ENCODE results near the gene ZNF641.
"Not testable (repeated sequence)": the region's sequence is repeated elsewhere in the genome, so short reads cannot be mapped to it uniquely, and the experiment has no call there.

The ZNF641 gene

DNA sequence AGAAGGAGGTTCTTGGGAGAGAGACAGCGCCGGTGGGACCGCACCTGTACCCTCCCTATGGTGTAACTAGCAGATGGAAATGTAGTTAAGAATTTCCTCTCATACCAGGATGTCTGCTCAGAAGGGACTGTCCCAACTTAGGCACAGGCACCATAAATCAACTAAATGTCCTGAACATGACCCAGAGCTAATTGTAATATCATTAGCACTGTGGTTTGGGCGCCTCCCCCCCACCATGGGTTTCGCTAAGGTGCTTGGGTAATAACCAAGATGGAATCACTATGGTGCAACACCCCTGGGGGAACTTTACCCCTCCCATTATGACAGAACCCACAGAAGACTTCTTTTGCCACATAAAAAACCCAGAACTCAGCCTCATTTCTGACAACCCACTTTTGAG is 15.9 kb downstream of the ZNF641 start:
- Histone ChIP-seq H3K36me3 (ENCODE audit: control insufficient read depth, insufficient read depth, low read length) (no peaks in the 10 kb centered on the region), H3K4me1 (ENCODE audit: control insufficient read depth, insufficient read depth, low read length) (peaks cover 5% of the 10 kb centered on the region; the same call in 1 of the 2 replicates), H3K27me3 (ENCODE audit: control insufficient read depth, insufficient read depth, low read length) (no peaks in the 10 kb centered on the region), H3K9ac (ENCODE audit: low read length) (no peak overlapping the region), H3K27ac (ENCODE audit: low read depth, low read length) (no peak overlapping the region), H3K9me3 (ENCODE audit: control insufficient read depth, insufficient read depth, low read depth, low read length) (peaks cover 25% of the 10 kb centered on the region), H3K4me3 (ENCODE audit: low read depth, low read length) (no peak overlapping the region)

DNA sequence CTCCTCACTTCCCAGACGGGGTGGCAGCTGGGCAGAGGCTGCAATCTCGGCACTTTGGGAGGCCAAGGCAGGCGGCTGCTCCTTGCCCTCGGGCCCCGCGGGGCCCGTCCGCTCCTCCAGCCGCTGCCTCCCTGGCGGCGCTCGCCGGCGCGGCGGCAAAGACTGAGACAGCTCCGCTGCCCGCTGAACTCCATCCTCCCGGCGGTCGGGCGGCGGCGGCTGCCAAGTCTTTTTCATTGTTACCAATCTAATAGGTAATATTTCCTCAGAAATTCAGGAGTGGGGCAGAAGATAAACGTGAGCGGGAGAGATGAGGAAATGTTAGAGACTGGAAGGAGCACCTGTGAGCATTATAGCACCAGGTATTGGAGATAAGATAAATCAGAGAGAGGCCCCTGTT is 17.0 kb downstream of the ZNF641 start:
- H3K27ac ChIP-seq (ENCODE audit: low read depth, low read length); H3K4me3 ChIP-seq (ENCODE audit: low read depth, low read length); H3K36me3 ChIP-seq (ENCODE audit: control insufficient read depth, insufficient read depth, low read length); H3K4me1 ChIP-seq (ENCODE audit: control insufficient read depth, insufficient read depth, low read length); H3K9ac ChIP-seq (ENCODE audit: low read length); H3K27me3 ChIP-seq (ENCODE audit: control insufficient read depth, insufficient read depth, low read length): not testable (repeated sequence)
- peaks cover 29% of the 10 kb centered on the region for H3K9me3 ChIP-seq (ENCODE audit: control insufficient read depth, insufficient read depth, low read depth, low read length)

DNA sequence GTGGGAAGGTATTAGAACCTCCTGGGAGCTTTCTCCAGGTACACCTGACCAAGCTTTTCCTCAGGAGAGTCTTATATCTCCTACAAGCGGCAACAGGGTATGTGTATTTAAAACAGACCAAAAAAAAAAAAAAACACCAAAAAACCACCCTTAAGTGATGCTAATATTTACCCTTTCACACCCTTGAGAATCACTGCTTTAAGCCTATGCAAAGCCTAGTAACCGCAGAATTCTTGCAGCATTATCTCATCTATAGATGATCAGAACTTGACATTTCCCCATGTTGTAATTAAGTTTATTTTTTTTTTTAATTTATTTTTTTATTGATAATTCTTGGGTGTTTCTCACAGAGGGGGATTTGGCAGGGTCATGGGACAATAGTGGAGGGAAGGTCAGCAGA is 19.3 kb downstream of the ZNF641 start:
- Histone ChIP-seq H3K9ac (ENCODE audit: low read length) (no peak overlapping the region), H3K4me3 (ENCODE audit: low read depth, low read length) (no peak overlapping the region), H3K4me1 (ENCODE audit: control insufficient read depth, insufficient read depth, low read length) (no peaks in the 10 kb centered on the region), H3K9me3 (ENCODE audit: control insufficient read depth, insufficient read depth, low read depth, low read length) (peaks cover 40% of the 10 kb centered on the region), H3K36me3 (ENCODE audit: control insufficient read depth, insufficient read depth, low read length) (no peaks in the 10 kb centered on the region), H3K27ac (ENCODE audit: low read depth, low read length) (no peak overlapping the region), H3K27me3 (ENCODE audit: control insufficient read depth, insufficient read depth, low read length) (no peaks in the 10 kb centered on the region)

DNA sequence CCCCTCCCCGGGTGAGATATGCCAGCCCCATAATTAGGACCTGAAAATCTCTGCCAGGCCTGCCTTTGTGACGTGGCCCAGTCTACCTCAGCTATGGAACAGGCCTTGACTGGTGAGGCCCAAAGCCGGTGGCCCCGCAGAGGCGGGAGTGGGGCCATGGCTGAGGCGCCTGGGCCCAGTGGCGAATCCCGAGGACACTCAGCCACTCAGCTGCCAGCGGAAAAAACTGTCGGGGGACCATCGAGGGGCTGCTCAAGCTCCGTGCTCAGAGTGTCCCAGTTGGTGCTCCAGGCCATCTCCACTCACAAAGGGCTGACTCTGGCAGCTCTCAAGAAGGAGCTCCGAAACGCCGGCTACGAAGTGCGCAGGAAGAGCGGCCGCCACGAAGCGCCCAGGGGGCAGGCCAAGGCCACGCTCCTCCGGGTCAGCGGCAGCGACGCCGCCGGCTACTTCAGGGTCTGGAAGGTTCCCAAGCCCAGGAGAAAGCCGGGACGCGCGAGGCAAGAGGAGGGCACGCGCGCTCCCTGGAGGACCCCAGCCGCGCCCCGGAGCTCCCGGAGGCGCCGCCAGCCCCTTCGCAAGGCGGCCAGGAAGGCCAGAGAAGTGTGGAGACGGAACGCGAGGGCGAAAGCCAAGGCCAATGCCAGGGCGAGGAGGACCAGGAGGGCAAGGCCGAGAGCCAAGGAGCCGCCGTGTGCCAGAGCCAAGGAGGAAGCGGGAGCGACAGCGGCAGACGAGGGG is 21.4 kb downstream of the ZNF641 start:
- Histone ChIP-seq H3K27ac (ENCODE audit: low read depth, low read length) (no peak overlapping the region), H3K4me3 (ENCODE audit: low read depth, low read length) (no peak overlapping the region), H3K9ac (ENCODE audit: low read length) (no peak overlapping the region), H3K9me3 (ENCODE audit: control insufficient read depth, insufficient read depth, low read depth, low read length) (peaks cover 35% of the 10 kb centered on the region), H3K4me1 (ENCODE audit: control insufficient read depth, insufficient read depth, low read length) (no peaks in the 10 kb centered on the region), H3K27me3 (ENCODE audit: control insufficient read depth, insufficient read depth, low read length) (no peaks in the 10 kb centered on the region), H3K36me3 (ENCODE audit: control insufficient read depth, insufficient read depth, low read length) (no peaks in the 10 kb centered on the region)

DNA sequence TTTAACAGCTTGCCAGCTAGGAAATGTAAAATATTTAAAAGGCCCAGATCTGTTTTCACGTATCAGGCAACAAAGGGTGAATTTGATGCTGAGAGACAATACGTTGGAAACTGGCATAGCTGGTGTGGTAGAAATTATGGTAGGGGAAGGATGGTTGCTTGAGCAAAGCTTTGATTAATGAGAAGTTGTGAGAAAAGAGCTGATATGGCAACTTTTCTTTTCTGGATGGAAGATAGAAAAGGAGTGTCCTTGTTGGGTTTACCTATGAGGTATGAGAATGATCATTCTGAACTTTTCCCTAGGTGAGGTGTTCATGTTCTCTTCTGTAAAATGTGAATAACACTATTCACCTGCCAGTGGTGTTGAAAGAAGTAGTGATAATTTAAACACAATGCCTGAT is 34.2 kb downstream of the ZNF641 start:
- Histone ChIP-seq H3K36me3 (ENCODE audit: control insufficient read depth, insufficient read depth, low read length) (no peaks in the 10 kb centered on the region), H3K27me3 (ENCODE audit: control insufficient read depth, insufficient read depth, low read length) (no peaks in the 10 kb centered on the region), H3K4me1 (ENCODE audit: control insufficient read depth, insufficient read depth, low read length) (no peaks in the 10 kb centered on the region), H3K9ac (ENCODE audit: low read length) (no peak overlapping the region), H3K9me3 (ENCODE audit: control insufficient read depth, insufficient read depth, low read depth, low read length) (peaks cover 11% of the 10 kb centered on the region), H3K4me3 (ENCODE audit: low read depth, low read length) (no peak overlapping the region), H3K27ac (ENCODE audit: low read depth, low read length) (no peak overlapping the region)

DNA sequence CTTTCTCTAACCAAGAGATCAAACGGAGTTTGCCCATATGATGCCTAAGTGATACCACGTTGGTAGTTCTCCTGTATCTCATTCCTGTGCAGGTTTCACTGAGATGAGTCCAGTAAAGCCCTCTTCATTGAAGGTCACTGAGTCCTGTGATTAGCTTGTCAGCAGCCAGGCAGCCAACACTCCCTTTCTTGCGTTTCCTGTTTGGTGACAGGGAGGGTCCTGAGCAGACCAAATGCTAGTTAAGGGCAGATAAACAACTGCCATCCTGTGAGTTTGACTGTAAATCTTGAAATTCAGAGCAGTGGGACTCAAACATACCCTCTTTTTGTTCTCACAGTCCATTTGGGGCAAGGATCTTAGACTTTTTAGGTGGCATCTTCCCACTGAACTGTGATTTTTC is 39.4 kb downstream of the ZNF641 start:
- Histone ChIP-seq H3K27ac (ENCODE audit: low read depth, low read length) (no peak overlapping the region), H3K36me3 (ENCODE audit: control insufficient read depth, insufficient read depth, low read length) (no peaks in the 10 kb centered on the region), H3K4me3 (ENCODE audit: low read depth, low read length) (no peak overlapping the region)

DNA sequence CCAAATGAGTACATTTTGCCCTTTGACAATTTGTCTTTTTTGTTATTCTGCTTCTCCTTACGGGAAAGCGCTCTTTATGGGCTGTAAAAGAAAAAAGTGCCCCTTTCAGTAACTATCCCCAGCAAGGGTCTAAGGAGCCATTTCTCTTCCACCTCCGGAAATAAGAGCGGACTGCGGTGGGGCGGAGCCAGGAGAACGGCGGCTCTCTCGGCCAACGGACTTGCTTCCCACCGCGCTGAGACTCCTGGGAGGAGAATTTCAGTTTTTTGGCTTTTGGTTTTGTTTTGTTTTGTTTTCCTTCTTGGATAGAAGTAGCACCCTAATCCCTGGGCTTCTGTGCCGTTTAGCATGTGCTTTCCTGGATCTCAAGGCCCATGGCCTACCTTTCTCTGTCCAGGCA is 43.5 kb downstream of the ZNF641 start:
- no peak overlapping the region for H3K27ac ChIP-seq (ENCODE audit: low read depth, low read length)
- H3K36me3 ChIP-seq (ENCODE audit: control insufficient read depth, insufficient read depth, low read length): no peaks in the 10 kb centered on the region
- no peaks in the 10 kb centered on the region for H3K9me3 ChIP-seq (ENCODE audit: control insufficient read depth, insufficient read depth, low read depth, low read length)
- H3K27me3 ChIP-seq (ENCODE audit: control insufficient read depth, insufficient read depth, low read length): no peaks in the 10 kb centered on the region
- no peaks in the 10 kb centered on the region for H3K4me1 ChIP-seq (ENCODE audit: control insufficient read depth, insufficient read depth, low read length)
- no peak overlapping the region for H3K4me3 ChIP-seq (ENCODE audit: low read depth, low read length)
- no peak overlapping the region for H3K9ac ChIP-seq (ENCODE audit: low read length)

More for the DNA sequence above, 39.4 kb downstream of the ZNF641 start:
- H3K4me1 ChIP-seq (ENCODE audit: control insufficient read depth, insufficient read depth, low read length): no peaks in the 10 kb centered on the region
- H3K9me3 ChIP-seq (ENCODE audit: control insufficient read depth, insufficient read depth, low read depth, low read length): peaks cover 6% of the 10 kb centered on the region
- H3K27me3 ChIP-seq (ENCODE audit: control insufficient read depth, insufficient read depth, low read length): no peaks in the 10 kb centered on the region
- H3K9ac ChIP-seq (ENCODE audit: low read length): no peak overlapping the region

DNA sequence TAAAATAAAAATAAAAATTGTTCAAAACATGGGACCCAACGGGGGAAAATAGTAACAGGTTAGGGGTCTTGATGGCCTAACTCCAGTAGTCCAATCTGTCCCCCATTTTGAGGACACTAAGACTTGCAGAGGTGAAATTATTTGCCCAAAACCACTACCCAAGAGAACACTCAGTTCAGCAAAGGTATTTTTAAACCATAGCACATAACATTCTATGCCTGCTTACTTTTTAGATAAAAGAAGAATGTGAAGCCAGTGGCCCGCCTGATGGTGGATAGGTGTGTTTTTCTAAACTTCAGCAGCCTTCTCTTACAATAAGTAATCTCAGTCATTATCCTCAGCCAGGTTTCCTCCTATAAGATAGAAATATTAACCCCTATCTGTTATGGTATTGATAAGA is 45.5 kb downstream of the ZNF641 start:
- no peaks in the 10 kb centered on the region for H3K4me1 ChIP-seq (ENCODE audit: control insufficient read depth, insufficient read depth, low read length)
- H3K27ac ChIP-seq (ENCODE audit: low read depth, low read length): no peak overlapping the region
- H3K27me3 ChIP-seq (ENCODE audit: control insufficient read depth, insufficient read depth, low read length): no peaks in the 10 kb centered on the region
- no peak overlapping the region for H3K4me3 ChIP-seq (ENCODE audit: low read depth, low read length)
- H3K9ac ChIP-seq (ENCODE audit: low read length): no peak overlapping the region
- no peaks in the 10 kb centered on the region for H3K9me3 ChIP-seq (ENCODE audit: control insufficient read depth, insufficient read depth, low read depth, low read length)
- no peaks in the 10 kb centered on the region for H3K36me3 ChIP-seq (ENCODE audit: control insufficient read depth, insufficient read depth, low read length)

DNA sequence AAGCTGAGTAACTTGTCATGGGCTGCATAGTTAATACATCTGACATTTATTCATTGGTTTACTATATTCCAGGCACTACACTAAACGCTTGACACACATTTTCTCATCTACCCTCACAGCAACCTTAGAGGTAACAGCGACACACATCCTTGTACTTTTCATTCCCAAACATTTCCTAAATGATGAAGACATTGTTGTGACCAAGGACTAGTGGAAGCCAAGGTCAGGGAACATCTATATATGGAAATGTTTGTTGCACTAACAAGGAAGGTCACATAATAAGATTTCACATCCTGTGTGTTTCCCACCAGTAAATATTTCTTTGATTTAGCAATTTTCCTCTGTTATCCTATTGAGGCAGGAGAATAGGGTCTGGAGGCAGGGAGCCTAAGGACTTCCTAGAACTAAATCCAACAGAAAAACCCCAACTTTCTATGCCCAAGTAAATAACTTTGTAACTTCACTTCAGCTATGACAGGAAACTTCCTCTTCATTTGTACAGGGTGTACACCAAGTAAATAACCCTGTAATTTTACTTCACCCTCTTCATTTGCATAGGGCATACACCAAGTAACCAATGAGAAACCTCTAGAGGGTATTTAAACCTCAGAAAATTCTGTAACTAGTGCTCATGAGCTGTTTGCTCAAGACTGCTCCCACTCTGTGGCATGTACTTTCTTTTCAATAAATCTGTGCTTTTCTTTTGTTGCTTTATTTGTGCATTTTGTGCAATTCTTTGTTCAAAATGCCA is 48.4 kb downstream of the ZNF641 start:
- Histone ChIP-seq H3K27ac (ENCODE audit: low read depth, low read length) (no peak overlapping the region), H3K36me3 (ENCODE audit: control insufficient read depth, insufficient read depth, low read length) (no peaks in the 10 kb centered on the region), H3K27me3 (ENCODE audit: control insufficient read depth, insufficient read depth, low read length) (peaks cover 6% of the 10 kb centered on the region; the same call in 1 of the 2 replicates), H3K9ac (ENCODE audit: low read length) (no peak overlapping the region), H3K4me1 (ENCODE audit: control insufficient read depth, insufficient read depth, low read length) (no peaks in the 10 kb centered on the region), H3K4me3 (ENCODE audit: low read depth, low read length) (no peak overlapping the region), H3K9me3 (ENCODE audit: control insufficient read depth, insufficient read depth, low read depth, low read length) (no peaks in the 10 kb centered on the region)

DNA sequence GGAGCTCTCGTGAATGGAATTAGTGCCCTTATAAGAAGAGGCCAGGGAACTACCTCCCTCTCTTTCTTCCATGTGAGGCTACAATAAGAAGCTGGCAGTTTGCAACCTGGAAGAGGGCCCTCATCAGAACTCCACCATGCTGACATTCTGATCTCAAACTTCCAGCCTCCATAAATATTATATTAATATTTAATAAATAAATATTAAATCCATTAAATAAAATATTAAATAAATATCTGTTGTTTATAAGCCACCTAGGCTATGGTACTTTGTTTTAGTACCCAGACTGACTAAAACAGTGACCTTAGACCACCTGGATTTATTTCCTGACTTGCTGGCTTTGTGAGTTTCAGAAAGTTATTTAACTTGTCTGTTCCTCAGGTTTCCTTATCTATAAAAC is 49.9 kb downstream of the ZNF641 start:
- Histone ChIP-seq H3K27ac (ENCODE audit: low read depth, low read length) (no peak overlapping the region), H3K9me3 (ENCODE audit: control insufficient read depth, insufficient read depth, low read depth, low read length) (no peaks in the 10 kb centered on the region), H3K36me3 (ENCODE audit: control insufficient read depth, insufficient read depth, low read length) (no peaks in the 10 kb centered on the region), H3K27me3 (ENCODE audit: control insufficient read depth, insufficient read depth, low read length) (peaks cover 12% of the 10 kb centered on the region), H3K9ac (ENCODE audit: low read length) (no peak overlapping the region), H3K4me1 (ENCODE audit: control insufficient read depth, insufficient read depth, low read length) (no peaks in the 10 kb centered on the region), H3K4me3 (ENCODE audit: low read depth, low read length) (no peak overlapping the region)

DNA sequence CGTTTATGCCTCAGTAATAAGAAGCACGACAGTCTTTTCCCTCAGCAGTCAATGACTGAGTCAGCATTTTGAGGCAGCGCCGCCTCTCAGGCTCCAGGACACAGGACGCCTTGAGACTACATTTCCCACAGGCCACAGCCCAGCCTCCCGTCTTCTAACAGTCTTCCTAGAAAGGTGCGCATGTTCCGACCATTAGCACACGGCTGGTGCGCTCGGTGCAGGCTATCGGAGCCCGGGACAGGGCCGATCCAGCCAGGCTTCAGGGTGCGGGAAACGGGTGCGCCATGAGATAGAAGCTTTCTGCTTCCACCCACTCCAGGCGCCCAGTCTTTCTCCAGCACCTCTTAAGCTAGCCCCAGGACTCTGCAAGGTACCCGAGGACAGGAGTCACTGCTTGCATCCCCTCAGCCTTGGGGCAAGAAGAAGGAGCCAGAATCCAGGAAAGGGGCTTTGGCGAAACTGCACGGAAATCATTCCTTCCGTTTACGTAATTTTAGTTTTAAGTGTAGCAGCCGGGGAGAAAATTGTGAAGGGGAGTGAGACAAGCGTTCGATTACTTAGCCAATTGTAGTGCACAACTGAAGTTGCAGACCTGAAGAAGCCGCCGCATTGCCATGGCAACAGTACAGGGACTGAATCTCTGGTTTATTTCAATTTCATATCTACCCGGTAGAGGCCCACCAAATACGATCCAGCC is 54.0 kb downstream of the ZNF641 start:
- Histone ChIP-seq H3K4me3 (ENCODE audit: low read depth, low read length) (peak overlapping the region; percentile 70), H3K4me1 (ENCODE audit: control insufficient read depth, insufficient read depth, low read length) (no peaks in the 10 kb centered on the region), H3K9me3 (ENCODE audit: control insufficient read depth, insufficient read depth, low read depth, low read length) (no peaks in the 10 kb centered on the region), H3K27ac (ENCODE audit: low read depth, low read length) (no peak overlapping the region), H3K27me3 (ENCODE audit: control insufficient read depth, insufficient read depth, low read length) (peaks cover 12% of the 10 kb centered on the region), H3K9ac (ENCODE audit: low read length) (peak overlapping the region; percentile 46), H3K36me3 (ENCODE audit: control insufficient read depth, insufficient read depth, low read length) (no peaks in the 10 kb centered on the region)
